Measurements from ENCODE around the gene DCTN1.
A peak's percentile ranks its signal among the peaks of the same experiment; 100 is the strongest.
"Not testable (repeated sequence)": the region's sequence is repeated elsewhere in the genome, so short reads cannot be mapped to it uniquely, and the experiment has no call there.

DCTN1 gene

DNA sequence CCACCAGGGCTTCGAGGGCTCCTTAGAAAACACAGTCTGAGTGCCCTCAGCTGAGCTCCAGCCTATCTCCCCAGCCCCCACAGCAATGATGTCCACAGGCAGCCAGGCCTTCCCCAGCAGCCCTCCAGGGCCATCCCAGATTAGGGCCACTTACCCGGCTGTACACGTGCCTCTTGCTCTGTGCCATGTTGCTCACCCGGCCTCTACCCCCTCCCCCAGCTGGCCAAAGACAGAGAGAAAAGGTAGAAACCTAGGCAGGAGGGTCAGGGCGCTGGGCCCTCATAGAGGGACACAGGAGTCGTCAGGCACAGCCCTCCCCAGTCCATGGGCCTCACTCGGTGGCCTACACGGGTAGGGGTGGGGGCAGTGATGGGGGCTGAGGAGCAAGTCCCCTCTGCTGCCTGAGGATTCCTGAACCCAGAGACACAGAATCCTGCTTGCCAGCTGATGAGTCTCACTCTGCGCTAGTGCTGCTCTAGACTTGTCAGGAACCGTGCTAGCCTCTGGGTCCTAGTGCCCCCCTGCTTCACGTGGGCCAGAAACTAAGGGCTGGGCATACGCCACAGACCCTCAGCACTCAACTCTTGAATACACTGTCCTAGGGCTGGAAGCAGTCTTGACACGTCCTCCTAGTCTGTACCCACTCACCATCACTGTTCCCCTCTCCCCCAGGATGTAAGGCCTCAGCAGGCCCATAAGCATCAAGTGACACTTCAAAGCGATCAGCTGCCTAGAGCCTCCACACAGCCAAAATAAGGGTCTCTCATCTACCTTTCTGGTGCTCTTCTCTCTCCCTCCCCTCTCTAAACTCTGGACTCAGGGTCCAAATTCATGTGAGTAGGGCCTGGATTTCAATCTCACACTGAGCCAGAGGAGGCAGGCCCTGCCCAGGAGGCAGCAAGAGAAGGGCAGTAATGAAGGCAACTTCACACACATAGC, at the start of gene DCTN1:
TSS of gene DCTN1 (minus strand) at position 461 of the 939 bp plus-strand sequence. CDS start at position 187, 274 bp downstream.
- Histone ChIP-seq H3K9me3 (ENCODE audit: low read length) (no peaks in the 10 kb centered on the region), H3K36me3 (ENCODE audit: insufficient read depth, low read length) (peaks cover 27% of the 10 kb centered on the region), H2AFZ (ENCODE audit: low read depth, low read length) (no peak within 1 kb of the TSS), H3K4me3 (ENCODE audit: low read length) (peak within 1 kb of the TSS; percentile 26), H3K4me1 (ENCODE audit: insufficient read depth, low read length) (peaks cover 22% of the 10 kb centered on the region), H3K27me3 (ENCODE audit: insufficient read depth, low read length) (no peaks in the 10 kb centered on the region)

DNA sequence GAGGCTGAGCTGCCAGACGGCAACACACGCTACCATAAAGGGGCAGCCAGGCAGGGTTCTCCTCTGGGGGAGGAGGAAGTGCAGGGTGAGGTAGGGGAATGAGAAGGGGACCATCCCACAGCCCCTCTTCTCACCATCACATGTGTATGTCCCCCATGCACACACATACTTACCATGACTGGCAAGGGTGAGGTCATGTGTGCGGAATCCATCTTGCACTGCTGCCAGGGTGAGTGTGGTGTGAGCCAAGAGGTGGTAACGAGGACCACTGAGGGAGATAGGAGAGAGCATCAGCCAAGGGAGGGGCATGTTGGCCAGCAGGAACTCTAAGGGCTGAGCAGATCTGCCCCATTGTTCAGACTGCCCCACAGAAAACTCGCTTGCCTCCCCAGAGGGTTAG, 48.6 kb upstream of the DCTN1 start:
- Histone ChIP-seq H3K27me3 (ENCODE audit: insufficient read depth, low read length) (no peaks in the 10 kb centered on the region), H3K9me3 (ENCODE audit: low read length) (no peaks in the 10 kb centered on the region), H3K4me1 (ENCODE audit: insufficient read depth, low read length) (peaks cover 6% of the 10 kb centered on the region), H2AFZ (ENCODE audit: low read depth, low read length) (no peak overlapping the region), H3K4me3 (ENCODE audit: low read length) (no peak overlapping the region), H3K36me3 (ENCODE audit: insufficient read depth, low read length) (peaks cover 70% of the 10 kb centered on the region)

DNA sequence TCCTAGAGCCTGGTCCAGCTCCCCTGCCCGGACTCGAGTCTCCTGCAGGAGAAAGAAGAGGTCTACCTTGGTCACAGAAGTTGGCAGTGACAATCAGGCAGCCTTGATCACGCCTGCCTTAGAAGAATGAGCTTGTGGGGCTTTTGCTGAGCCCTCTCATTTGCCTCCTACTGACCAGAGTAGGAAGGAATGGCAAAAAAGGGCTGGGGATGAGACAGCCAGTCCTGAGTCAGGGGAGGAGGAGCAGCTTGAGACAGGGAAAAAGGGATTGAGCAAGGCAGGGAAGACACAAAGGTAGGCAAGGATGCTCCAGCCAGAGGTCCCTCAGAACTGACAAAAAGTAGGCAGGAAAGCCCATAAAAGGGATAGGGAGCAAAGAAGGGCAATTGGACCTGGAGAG, 47.4 kb upstream of the DCTN1 start:
- Histone ChIP-seq H2AFZ (ENCODE audit: low read depth, low read length) (no peak overlapping the region), H3K4me3 (ENCODE audit: low read length) (no peak overlapping the region), H3K9me3 (ENCODE audit: low read length) (no peaks in the 10 kb centered on the region), H3K4me1 (ENCODE audit: insufficient read depth, low read length) (peaks cover 6% of the 10 kb centered on the region), H3K27me3 (ENCODE audit: insufficient read depth, low read length) (no peaks in the 10 kb centered on the region), H3K36me3 (ENCODE audit: insufficient read depth, low read length) (peaks cover 69% of the 10 kb centered on the region)

- Histone ChIP-seq H3K4me1 (ENCODE audit: insufficient read depth, low read length) (peaks cover 10% of the 10 kb centered on the region), H3K36me3 (ENCODE audit: insufficient read depth, low read length) (peaks cover 62% of the 10 kb centered on the region), H2AFZ (ENCODE audit: low read depth, low read length) (no peak overlapping the region), H3K27me3 (ENCODE audit: insufficient read depth, low read length) (no peaks in the 10 kb centered on the region), H3K9me3 (ENCODE audit: low read length) (no peaks in the 10 kb centered on the region), H3K4me3 (ENCODE audit: low read length) (no peak overlapping the region)
Observed at GRCh38 chr2:74426181-74426758, 46.2 kb upstream of the DCTN1 start.

DNA sequence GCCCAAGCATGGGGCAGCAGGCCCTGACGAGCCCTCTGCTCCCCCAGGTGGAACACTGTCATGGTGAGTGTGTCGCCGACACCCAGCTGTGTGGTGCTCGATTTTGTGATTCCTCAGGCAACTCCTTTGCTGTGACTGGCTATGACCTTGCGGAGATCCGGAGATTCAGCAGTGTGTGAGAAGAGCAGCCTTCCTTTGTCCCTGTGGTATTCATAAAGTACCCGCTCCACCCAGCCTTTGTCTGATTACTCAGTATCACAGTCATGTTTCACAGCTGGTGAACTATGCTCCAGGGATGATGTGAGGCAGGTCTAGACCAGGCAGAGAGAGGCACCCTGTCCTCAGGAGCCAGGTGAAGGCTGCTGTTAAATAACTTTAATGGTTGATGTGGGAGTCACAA, 45.4 kb upstream of the DCTN1 start:
- Histone ChIP-seq H3K4me3 (ENCODE audit: low read length) (no peak overlapping the region), H3K4me1 (ENCODE audit: insufficient read depth, low read length) (peaks cover 10% of the 10 kb centered on the region), H3K36me3 (ENCODE audit: insufficient read depth, low read length) (peaks cover 56% of the 10 kb centered on the region), H3K9me3 (ENCODE audit: low read length) (no peaks in the 10 kb centered on the region), H3K27me3 (ENCODE audit: insufficient read depth, low read length) (no peaks in the 10 kb centered on the region), H2AFZ (ENCODE audit: low read depth, low read length) (no peak overlapping the region)

GRCh38 chr2:74424995-74425406, 44.9 kb upstream of the DCTN1 start:
- Histone ChIP-seq H3K9me3 (ENCODE audit: low read length) (no peaks in the 10 kb centered on the region), H3K4me1 (ENCODE audit: insufficient read depth, low read length) (peaks cover 10% of the 10 kb centered on the region), H3K4me3 (ENCODE audit: low read length) (no peak overlapping the region), H3K27me3 (ENCODE audit: insufficient read depth, low read length) (no peaks in the 10 kb centered on the region), H2AFZ (ENCODE audit: low read depth, low read length) (no peak overlapping the region), H3K36me3 (ENCODE audit: insufficient read depth, low read length) (peaks cover 51% of the 10 kb centered on the region)

DNA sequence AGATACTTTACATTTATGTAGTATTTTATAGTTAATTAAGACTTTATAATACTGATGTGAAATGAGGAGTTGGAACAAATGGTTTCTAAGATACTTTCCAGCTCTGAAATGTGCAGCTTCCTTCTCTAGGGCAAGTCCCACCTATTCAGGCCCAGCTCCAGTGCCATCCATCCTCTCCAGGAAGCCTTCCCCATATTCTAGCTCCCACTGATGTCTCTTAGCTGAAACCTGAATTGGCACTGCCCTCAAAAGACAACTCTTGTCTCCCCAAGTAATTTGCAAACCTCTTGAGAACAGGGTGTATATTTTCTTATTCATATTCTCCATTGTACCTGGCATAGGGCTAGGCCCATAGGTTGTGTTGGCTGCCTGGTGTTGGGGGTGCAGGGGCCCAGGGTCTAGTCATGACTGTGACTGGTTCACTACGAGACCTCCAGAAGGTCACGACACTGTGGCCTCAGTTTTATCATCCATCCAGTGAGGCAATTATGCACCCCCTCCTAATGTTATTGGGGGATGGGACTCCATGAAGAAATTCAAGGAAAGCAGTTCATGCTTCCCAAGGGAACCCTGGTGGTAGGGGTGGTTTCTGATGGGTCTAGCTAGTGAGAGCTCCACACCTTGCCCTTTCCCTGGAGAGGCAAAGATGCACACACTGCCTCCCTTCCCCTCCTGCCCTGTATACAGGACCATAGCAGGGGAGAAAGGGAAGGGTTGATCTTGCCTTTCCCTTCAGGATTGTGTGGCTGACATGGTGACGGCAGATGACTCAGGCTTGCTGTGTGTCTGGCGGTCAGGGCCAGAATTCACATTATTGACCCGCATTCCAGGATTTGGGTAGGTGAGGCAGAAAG, 44.3 kb upstream of the DCTN1 start:
- Histone ChIP-seq H3K9me3 (ENCODE audit: low read length) (no peaks in the 10 kb centered on the region), H3K4me3 (ENCODE audit: low read length) (no peak overlapping the region), H3K4me1 (ENCODE audit: insufficient read depth, low read length) (peaks cover 10% of the 10 kb centered on the region), H3K27me3 (ENCODE audit: insufficient read depth, low read length) (no peaks in the 10 kb centered on the region), H2AFZ (ENCODE audit: low read depth, low read length) (no peak overlapping the region), H3K36me3 (ENCODE audit: insufficient read depth, low read length) (peaks cover 44% of the 10 kb centered on the region)

- no peak overlapping the region for H2AFZ ChIP-seq (ENCODE audit: low read depth, low read length)
- no peaks in the 10 kb centered on the region for H3K27me3 ChIP-seq (ENCODE audit: insufficient read depth, low read length)
- H3K36me3 ChIP-seq (ENCODE audit: insufficient read depth, low read length) = peaks cover 37% of the 10 kb centered on the region
- H3K4me1 ChIP-seq (ENCODE audit: insufficient read depth, low read length) = peaks cover 10% of the 10 kb centered on the region
- H3K4me3 ChIP-seq (ENCODE audit: low read length) = no peak overlapping the region
- no peaks in the 10 kb centered on the region for H3K9me3 ChIP-seq (ENCODE audit: low read length)
Observed at GRCh38 chr2:74423231-74424095, 43.4 kb upstream of the DCTN1 start.

DNA sequence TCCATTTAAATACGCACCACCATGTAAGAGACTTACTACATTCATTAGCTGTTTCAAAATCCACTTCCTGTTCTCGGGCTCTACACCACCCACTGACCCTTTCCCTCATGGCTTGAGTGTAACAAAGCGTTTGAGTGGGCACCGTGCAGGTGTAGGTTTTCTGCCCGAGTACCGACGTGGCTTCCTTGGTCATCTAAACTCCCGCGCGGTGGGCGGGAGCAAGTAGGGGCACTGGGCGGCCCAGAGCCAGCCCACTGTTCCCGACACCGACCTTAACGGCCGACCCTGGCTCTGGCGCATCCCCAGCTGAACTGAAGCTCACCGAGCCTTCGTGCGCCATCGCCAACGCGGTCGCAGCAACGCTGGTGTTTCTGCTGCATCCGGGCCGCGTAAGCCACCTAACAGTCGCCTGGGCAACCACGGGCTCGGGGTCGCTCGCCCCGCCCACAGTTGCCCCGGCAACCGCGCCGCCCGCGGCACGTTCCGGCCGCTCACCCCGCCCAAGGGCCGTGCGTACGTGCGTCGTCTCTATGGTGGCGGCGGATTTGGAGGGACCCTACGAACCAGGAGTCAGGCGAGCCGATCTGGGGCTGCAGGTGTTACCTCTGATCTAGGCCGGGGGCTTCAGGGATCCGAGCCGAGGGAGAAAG, 41.2 kb upstream of the DCTN1 start, which contains the start of the genes C2orf81 and WDR54:
TSS of gene C2orf81 (minus strand) at position 399 of the 650 bp plus-strand sequence. CDS start at position 340, 59 bp downstream.
TSS of gene WDR54 (plus strand) at position 510 of the 650 bp plus-strand sequence. CDS start 424 bp downstream, outside the sequence.
- peak within 1 kb of the TSS; percentile 83 for H2AFZ ChIP-seq (ENCODE audit: low read depth, low read length)
- H3K4me1 ChIP-seq (ENCODE audit: insufficient read depth, low read length) = peaks cover 10% of the 10 kb centered on the region
- peak within 1 kb of the TSS; percentile 73 for H3K4me3 ChIP-seq (ENCODE audit: low read length)
- H3K36me3 ChIP-seq (ENCODE audit: insufficient read depth, low read length) = peaks cover 19% of the 10 kb centered on the region
- H3K27me3 ChIP-seq (ENCODE audit: insufficient read depth, low read length) = no peaks in the 10 kb centered on the region
- H3K9me3 ChIP-seq (ENCODE audit: low read length) = no peaks in the 10 kb centered on the region

DNA sequence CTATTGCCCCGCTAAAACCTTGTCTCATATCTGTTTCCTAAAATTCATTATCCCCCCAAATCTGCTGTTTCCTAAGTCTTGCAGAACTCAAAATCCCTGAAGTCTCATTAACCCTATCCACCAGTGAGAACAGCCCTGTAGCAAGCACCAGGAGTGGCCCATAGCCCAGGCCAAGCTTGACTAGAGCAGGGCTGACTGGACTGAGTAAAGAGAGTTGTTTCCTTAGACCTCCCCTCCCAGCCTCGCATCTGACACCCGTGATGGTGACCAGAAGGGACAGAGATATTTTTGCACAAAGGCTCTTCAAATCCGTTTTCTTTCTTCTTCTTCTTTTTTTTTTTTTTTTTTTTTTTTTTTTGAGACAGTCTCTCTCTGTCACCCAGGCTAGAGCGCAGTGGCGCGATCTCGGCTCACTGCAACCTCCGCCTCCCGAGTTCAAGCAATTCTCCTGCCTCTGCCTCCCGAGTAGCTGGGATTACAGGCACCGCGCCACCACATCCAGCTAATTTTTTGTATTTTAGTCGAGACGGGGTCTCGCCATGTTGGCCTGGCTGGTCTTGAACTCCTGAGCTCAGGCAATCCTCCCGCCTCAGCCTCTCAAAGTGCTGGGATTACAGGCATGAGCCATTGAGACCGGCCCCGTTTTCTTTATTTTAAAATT, 40.5 kb upstream of the DCTN1 start:
- Histone ChIP-seq H3K36me3 (ENCODE audit: insufficient read depth, low read length) (peaks cover 11% of the 10 kb centered on the region), H3K4me3 (ENCODE audit: low read length) (peak overlapping the region; percentile 73)

GRCh38 chr2:74420006-74420405, 39.9 kb upstream of the DCTN1 start:
- Histone ChIP-seq H2AFZ (ENCODE audit: low read depth, low read length) (no peak overlapping the region), H3K4me1 (ENCODE audit: insufficient read depth, low read length) (peaks cover 4% of the 10 kb centered on the region), H3K9me3 (ENCODE audit: low read length) (peaks cover 2% of the 10 kb centered on the region), H3K4me3 (ENCODE audit: low read length) (no peak overlapping the region), H3K36me3 (ENCODE audit: insufficient read depth, low read length) (peaks cover 8% of the 10 kb centered on the region), H3K27me3 (ENCODE audit: insufficient read depth, low read length) (no peaks in the 10 kb centered on the region)

More for the DNA sequence above, 40.5 kb upstream of the DCTN1 start:
- not testable (repeated sequence) for H2AFZ ChIP-seq (ENCODE audit: low read depth, low read length); H3K9me3 ChIP-seq (ENCODE audit: low read length); H3K4me1 ChIP-seq (ENCODE audit: insufficient read depth, low read length); H3K27me3 ChIP-seq (ENCODE audit: insufficient read depth, low read length)

Data from neuron (in vitro differentiated cells).